ENCODE data around the gene CDK6. TPM values are rescaled to one million over a fixed set of nuclear protein-coding genes. Genes with fewer than 3 reads are reported as not detected.
A peak's percentile ranks its signal among the peaks of the same experiment; 100 is the strongest.

Gene CDK6
- total and polyA plus RNA-seq, 9 of the 15 experiments (the other 6 are each of a cell fraction or from before 2014, with no cell fraction given): 7.6 to 109 (median 44.4) TPM

GRCh38 chr7:92833024-92833765 lies 3.2 kb downstream of the CDK6 start (continued):
- no peak for TF ChIP-seq ZNF398 (CRISPR knock-in tag; IDR thresholded peaks at IDR 0.05)
- TF ChIP-seq ZNF354B (CRISPR knock-in tag; IDR thresholded peaks at IDR 0.05): no peak
- TF ChIP-seq ZKSCAN1 (IDR thresholded peaks at IDR 0.05; ENCODE audit: low read depth, low read length): no peak
- TF ChIP-seq ZMIZ1 (IDR thresholded peaks at IDR 0.05; ENCODE audit: low read depth in 2 of 2, low read length in 2 of 2): no peak
- no peak for TF ChIP-seq SPI1 (IDR thresholded peaks at IDR 0.05; ENCODE audit: borderline replicate concordance, low read depth, low read length)
- no peak for TF ChIP-seq ZNF140 (CRISPR knock-in tag; IDR thresholded peaks at IDR 0.05)
- TF ChIP-seq KDM2B (CRISPR knock-in tag; IDR thresholded peaks at IDR 0.05): no peak
- TF ChIP-seq HNRNPUL1 (IDR thresholded peaks at IDR 0.05; ENCODE audit: low read length): no peak
- TF ChIP-seq ZBTB12 (CRISPR knock-in tag; IDR thresholded peaks at IDR 0.05): no peak
- no peak for TF ChIP-seq HCFC1 (IDR thresholded peaks at IDR 0.05; ENCODE audit: low read depth, low read length)
- TF ChIP-seq NFYB (IDR thresholded peaks at IDR 0.05; ENCODE audit: extremely low read depth, insufficient read length): no peak
- no peak for TF ChIP-seq FOXA3 (CRISPR knock-in tag; conservative IDR thresholded peaks at IDR 0.05 in 1 of 2, IDR thresholded peaks at IDR 0.05 in 1 of 2)
- TF ChIP-seq STAT5A (IDR thresholded peaks at IDR 0.05; ENCODE audit: borderline replicate concordance, low read length): no peak
- TF ChIP-seq MYBL2 (IDR thresholded peaks at IDR 0.05; ENCODE audit: low read depth): no peak
- no peak for TF ChIP-seq MYBL2 (CRISPR knock-in tag; IDR thresholded peaks at IDR 0.05; ENCODE audit: borderline replicate concordance)
- TF ChIP-seq ZNF592 (IDR thresholded peaks at IDR 0.05): 0 out of 2 replicates have a peak, but pooled peaks have one; percentile 42
- no peak for TF ChIP-seq KLF13 (tag; IDR thresholded peaks at IDR 0.05; ENCODE audit: borderline replicate concordance, low read depth)

Measured in K562 (cell line).